Chondrocyte (in vitro differentiated cells): Measurements from ENCODE around the gene PARP12. TPM values are rescaled to one million over a fixed set of nuclear protein-coding genes. Genes with fewer than 3 reads are reported as not detected.
A peak's percentile ranks its signal among the peaks of the same experiment; 100 is the strongest.

Experiments
- DNase-seq: peaks from one replicate; pipeline ENCODE4 v3.0.0; 2021; ENCODE audit warnings: mixed read lengths, low spot score
- H3K27ac Mint-ChIP-seq: one replicate; pipeline ENCODE4 v1.8.0; 2021; ENCODE audit warnings: mild to moderate bottlenecking, moderate library complexity, mixed read lengths; ENCODE audit not compliant: unreplicated experiment
- H3K27me3 Mint-ChIP-seq: 2 replicates; pipeline ENCODE4 v1.8.0; 2021; ENCODE audit warnings: low read depth, mixed read lengths
- H3K36me3 Mint-ChIP-seq: 2 replicates; pipeline ENCODE4 v1.8.0; 2021; ENCODE audit warnings: low read depth, mixed read lengths
- H3K4me1 Mint-ChIP-seq: 2 replicates; pipeline ENCODE4 v1.8.0; 2021; ENCODE audit warnings: low read depth, mild to moderate bottlenecking, mixed read lengths
- H3K4me3 Mint-ChIP-seq: one replicate; pipeline ENCODE4 v1.8.0; 2021; ENCODE audit warnings: mild to moderate bottlenecking, moderate library complexity, mixed read lengths; ENCODE audit not compliant: unreplicated experiment
- H3K9me3 Mint-ChIP-seq: 2 replicates; pipeline ENCODE4 v1.8.0; 2021; ENCODE audit warnings: low read depth, mixed read lengths
- total RNA-seq: library from RNA; stranded (reverse); gene quantifications from 3 replicates; pipeline ENCODE4 v1.2.1, GENCODE V29; 2021
- TF ChIP-seq, protein P1 (sequence below): fragments of 200-600 bp; sonication (generic); IDR thresholded peaks from 2 replicates; pipeline ENCODE4 v1.5.0; 2021; ENCODE audit warnings: antibody characterized with exemption, mild to moderate bottlenecking, moderate library complexity

The PARP12 gene
- total RNA-seq, 1 donor from 2014 or later = 9.8 TPM

DNA sequence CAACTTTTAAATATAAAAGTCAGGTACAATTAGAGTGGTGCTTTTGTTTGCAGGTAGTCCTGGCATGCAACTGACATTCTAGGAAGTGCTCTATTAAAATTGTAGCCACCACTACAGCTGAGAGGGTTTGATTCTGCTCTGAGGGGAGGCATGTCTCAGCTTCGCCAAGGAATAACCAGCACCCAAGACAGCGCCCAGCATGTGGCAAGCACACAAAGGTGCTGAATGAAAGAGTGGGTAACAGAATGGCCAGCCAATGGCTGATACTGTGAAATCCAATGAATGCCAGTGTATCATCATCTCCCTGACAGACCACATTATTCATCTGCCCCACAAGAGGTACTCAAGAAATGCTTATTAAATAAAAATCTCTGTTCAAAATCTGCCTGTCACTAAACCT lies 6.9 kb downstream of the PARP12 start:
- Mint-ChIP-seq H3K27ac (no peak overlapping the region), H3K4me1 (peaks cover 27% of the 10 kb centered on the region), H3K4me3 (no peak overlapping the region), H3K9me3 (no peaks in the 10 kb centered on the region), H3K36me3 (peaks cover 2% of the 10 kb centered on the region), H3K27me3 (no peaks in the 10 kb centered on the region)
- TF ChIP-seq, protein P1, sequence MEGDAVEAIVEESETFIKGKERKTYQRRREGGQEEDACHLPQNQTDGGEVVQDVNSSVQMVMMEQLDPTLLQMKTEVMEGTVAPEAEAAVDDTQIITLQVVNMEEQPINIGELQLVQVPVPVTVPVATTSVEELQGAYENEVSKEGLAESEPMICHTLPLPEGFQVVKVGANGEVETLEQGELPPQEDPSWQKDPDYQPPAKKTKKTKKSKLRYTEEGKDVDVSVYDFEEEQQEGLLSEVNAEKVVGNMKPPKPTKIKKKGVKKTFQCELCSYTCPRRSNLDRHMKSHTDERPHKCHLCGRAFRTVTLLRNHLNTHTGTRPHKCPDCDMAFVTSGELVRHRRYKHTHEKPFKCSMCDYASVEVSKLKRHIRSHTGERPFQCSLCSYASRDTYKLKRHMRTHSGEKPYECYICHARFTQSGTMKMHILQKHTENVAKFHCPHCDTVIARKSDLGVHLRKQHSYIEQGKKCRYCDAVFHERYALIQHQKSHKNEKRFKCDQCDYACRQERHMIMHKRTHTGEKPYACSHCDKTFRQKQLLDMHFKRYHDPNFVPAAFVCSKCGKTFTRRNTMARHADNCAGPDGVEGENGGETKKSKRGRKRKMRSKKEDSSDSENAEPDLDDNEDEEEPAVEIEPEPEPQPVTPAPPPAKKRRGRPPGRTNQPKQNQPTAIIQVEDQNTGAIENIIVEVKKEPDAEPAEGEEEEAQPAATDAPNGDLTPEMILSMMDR = no peak
- no peak for DNase-seq

DNA sequence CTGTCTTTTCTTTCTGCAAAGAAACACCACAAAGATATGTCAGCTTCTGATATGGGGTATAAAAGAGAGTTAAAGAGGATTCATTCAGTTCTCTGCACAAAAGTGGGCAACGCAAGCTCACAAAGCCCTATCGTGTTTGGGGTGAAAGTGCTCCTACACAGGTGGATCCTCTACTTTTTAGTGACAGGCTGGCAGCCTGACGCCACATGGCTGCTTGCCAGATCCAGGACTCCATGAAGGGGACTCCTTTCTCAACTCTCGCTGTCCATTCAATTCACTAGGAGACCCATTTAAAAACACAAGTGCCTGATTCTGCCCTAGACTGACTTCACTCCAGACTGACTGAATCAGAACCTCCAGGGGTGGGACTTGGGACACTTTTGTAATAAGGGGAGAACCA lies 8.0 kb downstream of the PARP12 start:
- TF ChIP-seq, protein P1 = no peak
- H3K27me3 Mint-ChIP-seq = no peaks in the 10 kb centered on the region
- no peak overlapping the region for H3K27ac Mint-ChIP-seq
- H3K4me1 Mint-ChIP-seq = peaks cover 24% of the 10 kb centered on the region
- DNase-seq = no peak
- H3K9me3 Mint-ChIP-seq = no peaks in the 10 kb centered on the region
- H3K36me3 Mint-ChIP-seq = peaks cover 2% of the 10 kb centered on the region
- no peak overlapping the region for H3K4me3 Mint-ChIP-seq

DNA sequence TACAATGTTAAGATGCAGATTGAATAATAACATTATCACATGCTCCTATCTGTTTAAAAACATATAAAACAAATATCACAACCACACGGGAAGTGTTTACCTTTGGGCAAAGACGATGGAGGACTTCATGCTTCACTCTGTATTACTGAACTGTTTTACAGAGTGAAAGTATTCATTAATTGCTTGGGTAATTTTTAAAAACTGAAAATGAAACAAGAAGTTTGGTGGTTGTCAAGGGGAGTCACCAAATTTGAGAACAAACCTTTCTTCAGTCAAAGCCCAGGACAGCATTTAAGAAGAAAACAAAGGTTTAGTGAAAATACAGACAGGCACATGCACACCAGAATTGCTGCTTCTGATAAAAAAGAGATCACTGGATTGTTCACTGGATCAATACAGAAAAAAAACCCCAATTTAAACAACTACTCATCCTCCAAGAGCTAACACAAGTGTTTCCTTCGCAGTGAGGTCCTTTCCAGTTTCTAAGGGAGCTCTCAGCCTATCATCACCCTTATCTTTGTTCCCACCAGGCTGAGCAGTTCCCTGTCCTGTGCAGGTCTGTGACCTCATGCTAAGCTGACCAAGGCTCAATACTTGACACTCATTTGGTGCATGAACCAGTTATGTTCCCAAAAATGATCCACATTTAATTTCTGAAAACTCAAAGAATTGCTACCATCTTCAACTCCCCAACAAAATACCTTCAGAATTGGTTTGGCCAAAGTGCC lies 8.8 kb downstream of the PARP12 start:
- Mint-ChIP-seq H3K27ac (no peak overlapping the region), H3K9me3 (no peaks in the 10 kb centered on the region), H3K4me3 (no peak overlapping the region), H3K27me3 (no peaks in the 10 kb centered on the region), H3K36me3 (peaks cover 2% of the 10 kb centered on the region), H3K4me1 (peaks cover 24% of the 10 kb centered on the region)
- TF ChIP-seq, protein P1 = no peak
- no peak for DNase-seq

DNA sequence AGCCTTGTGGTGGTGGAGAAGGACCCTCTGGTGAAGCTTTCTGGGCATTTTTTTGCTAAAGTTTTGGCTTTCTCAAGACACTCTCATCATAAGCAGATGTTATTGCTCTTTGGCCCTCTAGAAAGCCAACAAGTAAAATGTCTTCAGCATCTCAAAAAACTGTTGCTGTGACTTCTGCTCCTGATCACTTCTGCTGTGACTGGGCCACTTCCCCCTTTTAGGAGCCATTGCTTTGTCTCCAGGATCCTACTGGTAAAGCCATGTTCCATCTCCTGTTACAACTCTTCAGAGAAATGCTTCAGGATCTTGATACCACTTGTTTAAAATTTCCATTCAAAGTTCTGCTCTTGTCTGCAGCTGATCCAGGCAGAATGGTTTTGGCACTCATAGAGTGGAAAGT lies 10.9 kb downstream of the PARP12 start:
- no peak overlapping the region for H3K4me3 Mint-ChIP-seq
- H3K9me3 Mint-ChIP-seq = no peaks in the 10 kb centered on the region
- peaks cover 16% of the 10 kb centered on the region for H3K4me1 Mint-ChIP-seq
- peaks cover 4% of the 10 kb centered on the region for H3K36me3 Mint-ChIP-seq
- no peak overlapping the region for H3K27ac Mint-ChIP-seq
- DNase-seq = no peak
- TF ChIP-seq, protein P1 = no peak
- no peaks in the 10 kb centered on the region for H3K27me3 Mint-ChIP-seq

DNA sequence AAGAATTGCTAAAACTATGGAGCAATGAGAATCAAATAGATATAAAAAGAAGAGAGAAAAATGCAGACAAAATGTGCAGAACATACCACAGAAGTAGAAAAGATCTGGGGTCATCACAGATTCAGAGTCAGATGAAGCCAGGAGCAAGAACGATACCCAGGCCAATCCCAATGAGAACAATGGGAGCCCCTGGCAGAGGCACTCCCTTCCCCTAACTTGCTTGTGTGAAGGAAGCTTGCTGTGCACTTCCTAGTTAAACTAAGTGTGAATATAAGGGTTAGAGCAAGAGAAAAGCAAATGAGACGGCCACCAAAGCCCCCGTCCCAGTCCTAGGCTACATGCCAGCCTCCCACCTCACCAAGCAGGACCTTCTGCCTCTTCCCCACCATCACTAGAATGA lies 12.7 kb downstream of the PARP12 start:
- H3K9me3 Mint-ChIP-seq = no peaks in the 10 kb centered on the region
- peak overlapping the region; percentile 41 for H3K27ac Mint-ChIP-seq
- H3K36me3 Mint-ChIP-seq = peaks cover 4% of the 10 kb centered on the region
- no peak overlapping the region for H3K4me3 Mint-ChIP-seq
- H3K4me1 Mint-ChIP-seq = peaks cover 29% of the 10 kb centered on the region
- TF ChIP-seq, protein P1 = no peak
- DNase-seq = no peak
- H3K27me3 Mint-ChIP-seq = no peaks in the 10 kb centered on the region
